Neuronal stem cell (in vitro differentiated cells): ENCODE measurements around the gene PPP1R3F. TPM values are rescaled to one million over a fixed set of nuclear protein-coding genes. Genes with fewer than 3 reads are reported as not detected.
A peak's percentile ranks its signal among the peaks of the same experiment; 100 is the strongest.

Source experiments
- DNase-seq: peaks from one replicate; pipeline ENCODE4 v3.0.0-alpha.2; 2013; ENCODE audit warnings: low spot score
- H2AFZ ChIP-seq: one replicate; pipeline ENCODE4 v1.6.1; 2013; ENCODE audit warnings: mild to moderate bottlenecking, low read length, inconsistent platforms
- H2AK5ac ChIP-seq: 2 replicates; pipeline ENCODE4 v1.6.1; 2013; ENCODE audit warnings: low read depth, mild to moderate bottlenecking, inconsistent platforms, low read length, moderate library complexity, mixed read lengths
- H2BK120ac ChIP-seq: 2 replicates; pipeline ENCODE4 v1.6.1; 2013; ENCODE audit warnings: low read depth, mild to moderate bottlenecking, inconsistent platforms, low read length, moderate library complexity, mixed read lengths
- H2BK12ac ChIP-seq: one replicate; pipeline ENCODE4 v1.6.1; 2013; ENCODE audit warnings: low read length, inconsistent platforms
- H2BK15ac ChIP-seq: 2 replicates; pipeline ENCODE4 v1.6.1; 2013; ENCODE audit warnings: mild to moderate bottlenecking, low read length, inconsistent platforms, mixed read lengths
- H2BK5ac ChIP-seq: one replicate; pipeline ENCODE4 v1.6.1; 2013; ENCODE audit warnings: inconsistent platforms, mild to moderate bottlenecking, low read length, moderate library complexity
- H3K14ac ChIP-seq: one replicate; pipeline ENCODE4 v1.6.1; 2013; ENCODE audit warnings: low read length, inconsistent platforms
- H3K18ac ChIP-seq: 2 replicates; pipeline ENCODE4 v1.6.1; 2013; ENCODE audit warnings: low read length, inconsistent platforms
- H3K23ac ChIP-seq: 2 replicates; pipeline ENCODE4 v1.6.1; 2013; ENCODE audit warnings: low read depth, mild to moderate bottlenecking, mixed read lengths, low read length, inconsistent platforms; ENCODE audit not compliant: poor library complexity
- H3K27ac ChIP-seq: replicated peaks from 3 replicates; pipeline ENCODE4 v1.5.1; 2013; ENCODE audit warnings: low read length, inconsistent platforms
- H3K27me3 ChIP-seq, 3 experiments: 2 replicates each; pipeline ENCODE4 v1.6.1; 2013; ENCODE audit warnings: low read length in 3 of 3, mild to moderate bottlenecking in 2 of 3, inconsistent platforms in 1 of 3, low read depth in 1 of 3, mixed read lengths in 1 of 3, moderate library complexity in 1 of 3; ENCODE audit not compliant: control insufficient read depth in 3 of 3, insufficient read depth in 3 of 3
- H3K36me3 ChIP-seq, 2 donors: replicated peaks in 1 of 2; 2 replicates each; pipeline ENCODE4 v1.6.1; 2013; ENCODE audit warnings: low read length in 2 of 2; ENCODE audit not compliant: control insufficient read depth in 2 of 2, insufficient read depth in 2 of 2
- H3K4ac ChIP-seq: 2 replicates; pipeline ENCODE4 v1.6.1; 2013; ENCODE audit warnings: inconsistent platforms, mild to moderate bottlenecking, low read length, moderate library complexity
- H3K4me1 ChIP-seq, 2 donors: 1 replicate in 1 of 2; 2 replicates in 1 of 2; pipeline ENCODE4 v1.6.1; 2013; ENCODE audit warnings: low read length in 2 of 2, low read depth in 1 of 2; ENCODE audit not compliant: control insufficient read depth in 2 of 2, insufficient read depth in 1 of 2
- H3K4me2 ChIP-seq: one replicate; pipeline ENCODE4 v1.6.1; 2013; ENCODE audit warnings: mild to moderate bottlenecking, low read length, inconsistent platforms; ENCODE audit not compliant: insufficient read depth, poor library complexity, severe bottlenecking
- H3K4me3 ChIP-seq, 2 donors: 2 replicates each; pipeline ENCODE4 v1.5.1; 2013; ENCODE audit warnings: low read length in 2 of 2, mild to moderate bottlenecking in 2 of 2, inconsistent platforms in 1 of 2, moderate library complexity in 1 of 2
- H3K79me1 ChIP-seq: one replicate; pipeline ENCODE4 v1.6.1; 2013; ENCODE audit warnings: low read depth, mild to moderate bottlenecking, inconsistent platforms, low read length, moderate library complexity
- H3K9ac ChIP-seq: one replicate; pipeline ENCODE4 v1.6.1; 2013; ENCODE audit warnings: mild to moderate bottlenecking, low read depth, low read length, inconsistent platforms; ENCODE audit not compliant: poor library complexity
- H3K9me3 ChIP-seq, 2 donors: replicated peaks in 1 of 2; 2 replicates each; pipeline versions ENCODE3 to v1.6.1; 2013; ENCODE audit warnings: low read length in 2 of 2, mild to moderate bottlenecking in 2 of 2, inconsistent platforms in 1 of 2, low read depth in 1 of 2, mixed read lengths in 1 of 2, moderate library complexity in 1 of 2; ENCODE audit not compliant: control insufficient read depth in 2 of 2, insufficient read depth in 1 of 2
- H4K8ac ChIP-seq: one replicate; pipeline ENCODE4 v1.6.1; 2013; ENCODE audit warnings: low read depth, mild to moderate bottlenecking, inconsistent platforms, low read length, moderate library complexity
- H4K91ac ChIP-seq: one replicate; pipeline ENCODE4 v1.6.1; 2013; ENCODE audit warnings: low read length, low read depth, mild to moderate bottlenecking, inconsistent platforms; ENCODE audit not compliant: poor library complexity
- WGBS, 2 donors: extraction: QIAGEN DNeasy Blood & Tissue Kit; methylation state at CpG; one replicate each; pipeline ENCODE4 v1.1.7; 2013; ENCODE audit warnings: missing lambda C conversion rate in 2 of 2, mixed read lengths in 1 of 2; ENCODE audit not compliant: insufficient read length in 2 of 2, insufficient replicate concordance in 1 of 2; ENCODE audit errors: extremely low coverage in 2 of 2; 5-methylcytosine and 5-hydroxymethylcytosine counted together
- polyA plus RNA-seq, 2 experiments: library from polyadenylated mRNA; stranded (reverse); fragments of 200-250 nt; gene quantifications; one replicate each; pipeline ENCODE4 v1.2.3, GENCODE V29; 2013

The PPP1R3F gene, protein sequence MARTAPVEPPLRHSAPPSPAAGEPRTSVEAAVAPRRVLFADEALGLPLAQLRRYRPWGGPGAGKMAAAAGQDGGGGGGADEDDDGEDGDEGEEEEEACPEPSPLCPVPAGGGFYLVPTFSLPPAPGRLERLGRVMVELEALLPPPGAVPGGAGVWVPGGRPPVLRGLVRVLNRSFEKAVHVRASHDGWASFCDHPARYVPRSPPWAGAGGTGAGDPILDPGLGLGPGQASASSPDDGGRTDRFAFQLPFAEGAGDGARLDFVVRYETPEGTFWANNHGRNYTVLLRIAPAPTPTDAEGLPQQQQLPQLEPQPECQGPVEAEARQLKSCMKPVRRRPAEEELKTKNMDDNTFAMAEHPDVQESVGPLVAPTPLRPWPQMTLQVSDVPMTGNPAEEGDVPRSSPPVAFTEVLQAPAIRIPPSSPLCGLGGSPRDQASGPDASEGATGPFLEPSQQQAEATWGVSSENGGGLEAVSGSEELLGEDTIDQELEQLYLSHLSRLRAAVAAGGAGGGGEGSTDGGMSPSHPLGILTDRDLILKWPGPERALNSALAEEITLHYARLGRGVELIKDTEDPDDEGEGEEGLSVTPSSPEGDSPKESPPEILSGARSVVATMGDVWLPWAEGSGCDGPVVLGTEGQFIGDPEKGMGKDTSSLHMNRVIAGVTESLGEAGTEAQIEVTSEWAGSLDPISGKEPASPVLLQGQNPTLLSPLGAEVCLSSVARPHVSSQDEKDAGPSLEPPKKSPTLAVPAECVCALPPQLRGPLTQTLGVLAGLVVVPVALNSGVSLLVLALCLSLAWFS
- 12.8 TPM for polyA plus RNA-seq (2013, experiment 1 of 2)
- 11.4 TPM for polyA plus RNA-seq (2013, experiment 2 of 2)

DNA sequence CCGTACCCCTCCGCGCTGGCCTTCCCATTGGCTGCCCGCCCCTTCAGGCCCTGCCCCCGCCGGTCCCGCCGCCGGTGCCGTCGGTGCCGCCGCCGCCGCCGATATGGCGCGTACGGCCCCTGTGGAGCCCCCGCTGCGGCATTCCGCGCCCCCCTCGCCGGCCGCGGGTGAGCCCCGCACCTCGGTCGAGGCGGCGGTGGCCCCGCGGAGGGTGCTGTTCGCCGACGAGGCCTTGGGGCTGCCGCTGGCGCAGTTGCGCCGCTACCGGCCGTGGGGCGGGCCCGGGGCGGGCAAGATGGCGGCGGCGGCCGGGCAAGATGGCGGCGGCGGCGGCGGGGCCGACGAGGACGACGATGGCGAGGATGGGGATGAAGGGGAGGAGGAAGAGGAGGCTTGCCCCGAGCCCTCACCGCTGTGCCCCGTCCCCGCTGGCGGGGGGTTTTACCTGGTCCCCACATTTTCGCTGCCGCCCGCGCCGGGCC, at the start of gene PPP1R3F:
Gene PPP1R3F, plus strand, starts transcription at position 27 of the 482 bp plus-strand sequence. Its CDS starts 77 bp downstream, at position 104.
- H3K36me3 ChIP-seq, result peaks cover 7 to 19% of the 10 kb centered on the region in 2 donors
- H2BK15ac ChIP-seq, result no peak within 1 kb of the TSS
- H2BK5ac ChIP-seq, result no peak within 1 kb of the TSS
- H3K4me2 ChIP-seq, result peak within 1 kb of the TSS; percentile 60
- peak within 1 kb of the TSS; percentile 21 for H3K14ac ChIP-seq
- no peak within 1 kb of the TSS for H2BK12ac ChIP-seq
- peaks cover 15% of the 10 kb centered on the region for H3K79me1 ChIP-seq
- peak within 1 kb of the TSS; percentile 94 for H2AK5ac ChIP-seq
- no CpG with 5 or more reads among the region's 70 CpGs for WGBS, 2 donors
- no peak within 1 kb of the TSS for H4K8ac ChIP-seq
- peak within 1 kb of the TSS; percentile 92 for H3K27ac ChIP-seq
- no peaks in the 10 kb centered on the region for H3K27me3 ChIP-seq
- no peak within 1 kb of the TSS for H2BK120ac ChIP-seq
- H4K91ac ChIP-seq, result no peak within 1 kb of the TSS
- H3K23ac ChIP-seq, result no peak within 1 kb of the TSS
- peak within 1 kb of the TSS; percentile 73 to 95 for H3K4me3 ChIP-seq
- H3K4me1 ChIP-seq, result peaks cover 0 to 10% of the 10 kb centered on the region in 2 donors
- H3K4ac ChIP-seq, result peak within 1 kb of the TSS; percentile 76
- DNase-seq, result no peak
- peak within 1 kb of the TSS; percentile 92 for H2AFZ ChIP-seq
- H3K9ac ChIP-seq, result peak within 1 kb of the TSS; percentile 91
- peak within 1 kb of the TSS; percentile 91 for H3K18ac ChIP-seq
- no peaks in the 10 kb centered on the region for H3K9me3 ChIP-seq

DNA sequence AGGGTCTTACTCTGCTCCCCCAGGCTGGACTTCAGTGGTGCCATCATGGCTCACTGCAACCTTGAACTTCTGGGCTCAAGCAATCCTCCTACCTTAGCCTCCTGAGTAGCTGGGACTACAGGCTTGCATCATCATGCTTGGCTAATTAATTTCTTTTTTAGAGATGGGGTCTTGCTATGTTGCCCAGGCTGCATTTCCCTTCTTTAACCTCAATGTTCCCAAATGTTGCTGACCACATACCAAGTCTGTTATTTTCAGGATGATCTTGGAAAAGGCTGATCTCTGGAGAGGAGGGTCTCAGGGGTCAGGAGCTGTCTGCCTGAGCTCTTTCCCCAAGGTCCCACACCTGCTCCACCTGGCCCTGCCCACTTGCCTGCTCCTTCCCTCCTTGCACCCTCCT, 49.5 kb upstream of the PPP1R3F start:
- no peak overlapping the region for H4K8ac ChIP-seq
- no peaks in the 10 kb centered on the region for H3K9me3 ChIP-seq
- no peaks in the 10 kb centered on the region for H3K4me1 ChIP-seq
- H2BK12ac ChIP-seq, result no peak overlapping the region
- H2AFZ ChIP-seq, result no peak overlapping the region
- H2BK5ac ChIP-seq, result no peak overlapping the region
- no peak overlapping the region for H3K27ac ChIP-seq
- H3K4me3 ChIP-seq, result no peak overlapping the region
- no peaks in the 10 kb centered on the region for H3K79me1 ChIP-seq
- H2BK15ac ChIP-seq, result no peak overlapping the region
- no peak overlapping the region for H2AK5ac ChIP-seq
- DNase-seq, result no peak
- H3K27me3 ChIP-seq, result peaks cover 0 to 18% (median 0%) of the 10 kb centered on the region in 3 experiments
- no peak overlapping the region for H3K18ac ChIP-seq
- H2BK120ac ChIP-seq, result no peak overlapping the region
- H3K23ac ChIP-seq, result no peak overlapping the region
- H4K91ac ChIP-seq, result no peak overlapping the region
- no peaks in the 10 kb centered on the region for H3K36me3 ChIP-seq
- H3K14ac ChIP-seq, result no peak overlapping the region
- no peak overlapping the region for H3K4ac ChIP-seq
- no peak overlapping the region for H3K4me2 ChIP-seq
- no peak overlapping the region for H3K9ac ChIP-seq

DNA sequence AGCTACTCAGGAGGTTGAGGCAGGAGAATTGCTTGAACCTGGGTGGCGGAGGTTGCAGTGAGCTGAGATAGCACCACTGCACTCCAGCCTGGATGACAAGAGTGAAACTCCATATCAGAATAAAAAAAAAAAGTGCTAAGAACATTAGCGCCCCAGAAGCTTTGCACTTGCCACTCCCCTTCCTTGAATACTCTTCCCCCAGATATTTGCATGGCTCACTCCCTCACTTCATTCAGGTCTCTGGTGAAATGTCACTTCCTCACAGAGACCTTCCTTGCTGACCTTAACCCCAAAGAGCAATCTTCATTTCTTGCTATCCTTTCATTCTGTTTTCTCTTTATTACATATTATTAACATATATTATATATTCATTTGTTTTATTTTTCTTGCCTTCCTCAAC, 47.7 kb upstream of the PPP1R3F start:
- H2BK5ac ChIP-seq, result no peak overlapping the region
- H3K79me1 ChIP-seq, result no peaks in the 10 kb centered on the region
- H3K36me3 ChIP-seq, result no peaks in the 10 kb centered on the region
- no peak overlapping the region for H2BK12ac ChIP-seq
- no peak overlapping the region for H3K9ac ChIP-seq
- no peak overlapping the region for H2BK120ac ChIP-seq
- H3K27ac ChIP-seq, result no peak overlapping the region
- H4K8ac ChIP-seq, result no peak overlapping the region
- H3K18ac ChIP-seq, result no peak overlapping the region
- WGBS, 2 donors, result no CpG with 5 or more reads among the region's 2 CpGs
- H2AFZ ChIP-seq, result no peak overlapping the region
- H3K4me1 ChIP-seq, result no peaks in the 10 kb centered on the region
- H3K14ac ChIP-seq, result no peak overlapping the region
- no peak overlapping the region for H2AK5ac ChIP-seq
- no peak overlapping the region for H2BK15ac ChIP-seq
- H3K9me3 ChIP-seq, result no peaks in the 10 kb centered on the region
- H3K4me3 ChIP-seq, result no peak overlapping the region
- no peak for DNase-seq
- H3K4ac ChIP-seq, result no peak overlapping the region
- H4K91ac ChIP-seq, result no peak overlapping the region
- no peak overlapping the region for H3K23ac ChIP-seq
- peaks cover 0 to 22% (median 0%) of the 10 kb centered on the region in 3 experiments for H3K27me3 ChIP-seq
- no peak overlapping the region for H3K4me2 ChIP-seq

DNA sequence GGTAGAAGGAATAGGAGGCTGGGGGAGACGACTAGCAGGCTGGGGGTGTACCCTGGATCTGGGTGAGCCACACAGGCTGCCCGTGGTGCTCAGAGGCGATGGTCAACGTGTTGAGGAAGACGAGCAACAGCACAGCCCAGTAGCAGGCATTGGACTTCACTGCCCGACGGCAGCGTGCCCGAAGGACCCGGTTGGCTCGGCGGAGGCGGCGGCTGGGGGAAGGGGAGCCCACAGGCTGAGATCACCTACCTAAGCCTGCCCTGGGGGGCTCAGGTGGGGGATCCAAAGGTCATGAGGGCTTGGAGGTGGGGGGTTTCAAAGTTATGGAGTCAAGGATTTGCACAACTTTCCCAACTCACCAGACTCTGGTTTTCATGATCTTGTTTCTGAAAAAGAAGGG, 43.7 kb upstream of the PPP1R3F start:
- no peak overlapping the region for H3K27ac ChIP-seq
- H3K4me2 ChIP-seq, result no peak overlapping the region
- DNase-seq, result no peak
- no peak overlapping the region for H2BK12ac ChIP-seq
- no peak overlapping the region for H3K14ac ChIP-seq
- no peak overlapping the region for H2BK120ac ChIP-seq
- H4K91ac ChIP-seq, result no peak overlapping the region
- peaks cover 0 to 8% (median 0%) of the 10 kb centered on the region in 3 experiments for H3K27me3 ChIP-seq
- WGBS, 2 donors, result no CpG with 5 or more reads among the region's 14 CpGs
- H3K79me1 ChIP-seq, result no peaks in the 10 kb centered on the region
- H2BK5ac ChIP-seq, result no peak overlapping the region
- H3K4me1 ChIP-seq, result peaks cover 0 to 1% of the 10 kb centered on the region in 2 donors
- no peak overlapping the region for H4K8ac ChIP-seq
- no peak overlapping the region for H3K4ac ChIP-seq
- no peak overlapping the region for H2AFZ ChIP-seq
- no peaks in the 10 kb centered on the region for H3K9me3 ChIP-seq
- no peak overlapping the region for H3K23ac ChIP-seq
- H3K4me3 ChIP-seq, result no peak overlapping the region
- no peak overlapping the region for H3K9ac ChIP-seq
- H3K18ac ChIP-seq, result no peak overlapping the region
- no peaks in the 10 kb centered on the region for H3K36me3 ChIP-seq
- no peak overlapping the region for H2AK5ac ChIP-seq
- no peak overlapping the region for H2BK15ac ChIP-seq
